Natural killer cell treated with Interleukin-12 subunit alpha and Interleukin-12 subunit beta and Interleukin-15 and Interleukin-18, amount 100 ng/mL, for 72 hours (primary cell): ENCODE data around the gene CNIH3. TPM values are rescaled to one million over a fixed set of nuclear protein-coding genes. Genes with fewer than 3 reads are reported as not detected.

Experiments used
- ATAC-seq, 2 donors: fragments of 150-1000 bp; cut with Tn5 transposase in 1 of 2; sonication (Bioruptor Pico), chemical (Tn5 transposase) in 1 of 2; 2 replicates each; pipeline ENCODE4 v1.10.0; 2021
- DNase-seq: peaks from one replicate; pipeline ENCODE4 v3.0.0; 2022; ENCODE audit warnings: low spot score
- H3K27ac Mint-ChIP-seq, 2 donors: 1 replicate in 1 of 2; 2 replicates in 1 of 2; pipeline ENCODE4 v1.8.0; 2022; ENCODE audit warnings: mixed read lengths in 2 of 2, mild to moderate bottlenecking in 1 of 2, moderate library complexity in 1 of 2
- H3K27me3 Mint-ChIP-seq, 2 donors: 1 replicate in 1 of 2; 2 replicates in 1 of 2; pipeline ENCODE4 v1.8.0; 2022; ENCODE audit warnings: mixed read lengths in 2 of 2
- H3K36me3 Mint-ChIP-seq: one replicate; pipeline ENCODE4 v1.8.0; 2022; ENCODE audit warnings: mixed read lengths
- H3K4me1 Mint-ChIP-seq, 2 donors: 1 replicate in 1 of 2; 2 replicates in 1 of 2; pipeline ENCODE4 v1.8.0; 2022; ENCODE audit warnings: low read depth in 2 of 2, mixed read lengths in 2 of 2, mild to moderate bottlenecking in 1 of 2
- H3K4me3 Mint-ChIP-seq: one replicate; pipeline ENCODE4 v1.8.0; 2022; ENCODE audit warnings: mixed read lengths
- H3K9me3 Mint-ChIP-seq: 2 replicates; pipeline ENCODE4 v1.8.0; 2022; ENCODE audit warnings: mixed read lengths
- total RNA-seq, 2 donors: library from RNA; stranded (reverse); gene quantifications; one replicate each; pipeline ENCODE4 v1.2.3, GENCODE V29; 2022

Gene CNIH3
- total RNA-seq, 2 donors from 2014 or later = 1.5 TPM

GRCh38 chr1:224621813-224622682, 5.9 kb downstream of the CNIH3 start:
- ATAC-seq (no peak), DNase-seq (no peak)
- H3K27me3 Mint-ChIP-seq = peaks cover 36 to 47% of the 10 kb centered on the region in 2 donors
- H3K27ac Mint-ChIP-seq = no peak overlapping the region
- peaks cover 15% of the 10 kb centered on the region for H3K36me3 Mint-ChIP-seq
- H3K4me3 Mint-ChIP-seq = no peak overlapping the region
- H3K4me1 Mint-ChIP-seq = peaks cover 29 to 37% of the 10 kb centered on the region in 2 donors
- peaks cover 3% of the 10 kb centered on the region for H3K9me3 Mint-ChIP-seq

GRCh38 chr1:224622831-224623230, 6.7 kb downstream of the CNIH3 start:
- H3K27ac Mint-ChIP-seq = peak overlapping the region; percentile 81 to 83
- no peak for DNase-seq
- peaks cover 30 to 39% of the 10 kb centered on the region in 2 donors for H3K27me3 Mint-ChIP-seq
- H3K4me1 Mint-ChIP-seq = peaks cover 23 to 32% of the 10 kb centered on the region in 2 donors
- peaks cover 15% of the 10 kb centered on the region for H3K36me3 Mint-ChIP-seq
- no peak for ATAC-seq
- H3K4me3 Mint-ChIP-seq = no peak overlapping the region
- peaks cover 3% of the 10 kb centered on the region for H3K9me3 Mint-ChIP-seq

GRCh38 chr1:224623310-224623714, 7.2 kb downstream of the CNIH3 start:
- no peak for DNase-seq
- peak overlapping the region; percentile 81 to 83 for H3K27ac Mint-ChIP-seq
- peak overlapping the region; percentile 80 for H3K4me3 Mint-ChIP-seq

DNA sequence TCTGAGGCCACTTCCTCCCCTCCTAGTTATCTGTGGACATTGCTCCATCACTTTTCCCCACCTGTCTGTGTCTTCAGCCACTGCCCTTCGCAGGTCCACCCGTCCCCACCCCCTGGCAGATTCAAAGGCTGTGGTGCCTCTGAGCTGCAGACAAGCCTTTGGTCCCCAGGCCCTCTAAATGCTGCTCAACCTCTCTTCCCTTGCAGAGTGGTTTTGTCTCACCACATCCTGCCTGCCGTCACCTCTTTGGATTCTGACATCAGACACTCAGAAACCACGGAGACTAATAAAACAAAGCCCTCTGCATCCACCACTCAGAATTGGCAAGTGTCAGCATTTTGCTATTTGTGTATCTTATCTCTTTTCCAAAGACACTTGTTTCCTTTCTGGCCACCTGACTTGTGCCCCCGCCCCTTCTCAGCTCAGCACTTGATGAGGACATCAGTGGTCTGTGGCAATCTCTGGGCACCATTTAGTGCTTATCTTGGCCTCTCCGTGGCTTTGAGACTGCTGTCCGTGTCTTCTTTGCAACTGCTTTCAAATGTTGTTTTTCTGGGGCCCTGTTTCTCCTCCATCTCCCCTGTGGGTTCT, 7.7 kb downstream of the CNIH3 start:
- Mint-ChIP-seq H3K36me3 (peaks cover 15% of the 10 kb centered on the region), H3K9me3 (peaks cover 3% of the 10 kb centered on the region), H3K27ac (peak overlapping the region; percentile 81 to 83), H3K27me3 (peaks cover 21 to 29% of the 10 kb centered on the region in 2 donors), H3K4me1 (peaks cover 21 to 23% of the 10 kb centered on the region in 2 donors), H3K4me3 (peak overlapping the region; percentile 80)
- DNase-seq = peak; percentile 79
- ATAC-seq = peak; percentile 92 to 94

More at GRCh38 chr1:224623310-224623714, 7.2 kb downstream of the CNIH3 start:
- H3K36me3 Mint-ChIP-seq = peaks cover 15% of the 10 kb centered on the region
- ATAC-seq = peak; percentile 36 to 56
- peaks cover 27 to 34% of the 10 kb centered on the region in 2 donors for H3K27me3 Mint-ChIP-seq
- peaks cover 3% of the 10 kb centered on the region for H3K9me3 Mint-ChIP-seq
- H3K4me1 Mint-ChIP-seq = peaks cover 21 to 28% of the 10 kb centered on the region in 2 donors

GRCh38 chr1:224624432-224624831, 8.3 kb downstream of the CNIH3 start:
- Mint-ChIP-seq H3K27me3 (peaks cover 16 to 23% of the 10 kb centered on the region in 2 donors), H3K4me3 (peak overlapping the region; percentile 80), H3K9me3 (peaks cover 3% of the 10 kb centered on the region), H3K4me1 (peaks cover 21 to 23% of the 10 kb centered on the region in 2 donors), H3K36me3 (peaks cover 15% of the 10 kb centered on the region), H3K27ac (peak overlapping the region; percentile 81 to 83)
- DNase-seq (no peak), ATAC-seq (no peak)

GRCh38 chr1:224626042-224626441, 9.9 kb downstream of the CNIH3 start:
- no peak for DNase-seq
- no peak for ATAC-seq
- peaks cover 21 to 23% of the 10 kb centered on the region in 2 donors for H3K4me1 Mint-ChIP-seq
- no peak overlapping the region for H3K4me3 Mint-ChIP-seq
- peaks cover 15% of the 10 kb centered on the region for H3K36me3 Mint-ChIP-seq
- no peak overlapping the region for H3K27ac Mint-ChIP-seq
- peaks cover 3% of the 10 kb centered on the region for H3K9me3 Mint-ChIP-seq
- peaks cover 13 to 17% of the 10 kb centered on the region in 2 donors for H3K27me3 Mint-ChIP-seq

DNA sequence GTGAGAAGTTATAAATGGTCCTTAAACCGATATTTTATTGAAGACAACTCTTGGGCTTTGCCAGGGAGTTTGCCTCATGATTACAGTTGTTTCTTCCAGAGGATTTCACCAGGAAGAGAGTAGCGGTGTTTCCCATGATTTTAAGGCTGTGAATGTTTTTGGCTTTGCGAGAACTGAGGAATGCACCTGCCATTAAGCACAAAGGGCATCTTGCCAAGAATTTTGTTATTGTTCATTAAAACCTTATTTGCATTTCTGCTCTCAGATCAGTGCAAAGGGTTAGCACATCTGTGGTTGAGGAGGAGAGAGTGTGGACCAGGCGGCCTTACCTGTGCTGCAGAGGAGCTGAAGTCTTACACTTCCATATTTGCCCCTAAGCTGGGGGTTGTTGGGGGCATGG, 13.8 kb downstream of the CNIH3 start:
- no peak for DNase-seq
- Mint-ChIP-seq H3K27ac (no peak overlapping the region), H3K36me3 (no peaks in the 10 kb centered on the region), H3K4me3 (no peak overlapping the region), H3K27me3 (peaks cover 7% of the 10 kb centered on the region in 2 donors), H3K9me3 (no peaks in the 10 kb centered on the region), H3K4me1 (peaks cover 0 to under 1% of the 10 kb centered on the region in 2 donors)
- no peak for ATAC-seq

GRCh38 chr1:224631462-224632115, 15.5 kb downstream of the CNIH3 start:
- no peaks in the 10 kb centered on the region for H3K36me3 Mint-ChIP-seq
- peaks cover 7% of the 10 kb centered on the region in 2 donors for H3K27me3 Mint-ChIP-seq
- peak overlapping the region in 1 of 2 donors; percentile 21 for H3K27ac Mint-ChIP-seq
- DNase-seq (no peak), ATAC-seq (no peak)
- H3K4me1 Mint-ChIP-seq = no peaks in the 10 kb centered on the region
- H3K4me3 Mint-ChIP-seq = no peak overlapping the region
- no peaks in the 10 kb centered on the region for H3K9me3 Mint-ChIP-seq

- no peak for DNase-seq
- Mint-ChIP-seq H3K27ac (no peak overlapping the region), H3K9me3 (no peaks in the 10 kb centered on the region), H3K27me3 (peaks cover 7% of the 10 kb centered on the region in 2 donors), H3K4me1 (peaks cover 2 to 3% of the 10 kb centered on the region in 2 donors), H3K36me3 (no peaks in the 10 kb centered on the region), H3K4me3 (no peak overlapping the region)
- ATAC-seq = no peak
These were observed 16.3 kb downstream of the CNIH3 start for GRCh38 chr1:224632381-224632871.

- Mint-ChIP-seq H3K27ac (no peak overlapping the region), H3K36me3 (no peaks in the 10 kb centered on the region)
These were observed 16.8 kb downstream of the CNIH3 start for GRCh38 chr1:224632921-224633321.

DNA sequence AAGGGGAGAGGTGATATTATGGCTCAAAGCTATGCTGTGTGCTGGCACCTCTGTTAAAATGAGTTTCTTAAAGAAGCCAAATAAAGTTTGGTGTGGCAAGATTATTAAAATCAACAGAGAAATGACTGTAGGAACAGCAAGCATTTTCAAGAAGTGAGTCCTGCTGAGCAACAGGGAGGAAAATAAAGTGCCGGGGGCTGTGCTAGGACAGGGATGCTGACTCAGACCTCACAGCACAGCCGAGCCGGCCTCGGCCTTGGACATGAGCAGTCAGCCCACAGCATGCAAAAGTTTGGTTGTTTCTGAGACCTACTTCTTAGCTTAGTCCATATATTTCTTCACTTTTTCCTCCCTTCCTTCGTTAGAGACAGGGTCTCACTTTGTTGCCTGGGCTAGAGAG, 19.2 kb downstream of the CNIH3 start:
- H3K36me3 Mint-ChIP-seq = no peaks in the 10 kb centered on the region

More at GRCh38 chr1:224632921-224633321, 16.8 kb downstream of the CNIH3 start:
- Mint-ChIP-seq H3K4me1 (peaks cover 7 to 8% of the 10 kb centered on the region in 2 donors), H3K4me3 (no peak overlapping the region), H3K27me3 (peaks cover 7% of the 10 kb centered on the region in 2 donors), H3K9me3 (no peaks in the 10 kb centered on the region)
- ATAC-seq (no peak), DNase-seq (no peak)

DNA sequence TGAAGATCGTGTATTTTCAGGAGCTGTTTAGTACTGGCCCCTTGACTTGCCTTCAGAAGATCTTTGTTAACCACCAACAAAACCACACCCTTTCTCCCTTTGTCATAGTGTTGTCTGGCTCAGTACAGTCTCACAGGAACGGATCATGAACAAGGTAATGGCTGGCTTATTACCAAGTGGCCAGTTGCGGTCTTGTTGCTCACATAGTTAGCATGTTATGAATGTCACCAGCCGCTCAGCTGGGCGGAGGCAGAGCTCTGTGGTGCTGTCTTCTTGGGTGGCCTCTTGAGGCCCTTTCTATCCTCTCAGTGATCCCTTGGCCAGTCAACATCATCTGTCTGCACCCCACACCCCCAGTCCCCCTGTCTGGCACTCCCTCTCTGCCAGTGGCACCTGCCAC, 21.4 kb downstream of the CNIH3 start:
- DNase-seq (no peak), ATAC-seq (peak in 1 of 2 donors; percentile 49)
- Mint-ChIP-seq H3K27ac (no peak overlapping the region), H3K4me1 (peaks cover 8 to 9% of the 10 kb centered on the region in 2 donors), H3K4me3 (no peak overlapping the region), H3K36me3 (no peaks in the 10 kb centered on the region), H3K9me3 (no peaks in the 10 kb centered on the region), H3K27me3 (peaks cover 2 to 17% of the 10 kb centered on the region in 2 donors)

More for the DNA sequence above, 19.2 kb downstream of the CNIH3 start:
- H3K4me1 Mint-ChIP-seq = peaks cover 8 to 9% of the 10 kb centered on the region in 2 donors
- H3K27ac Mint-ChIP-seq = no peak overlapping the region
- no peak for DNase-seq
- no peak overlapping the region for H3K4me3 Mint-ChIP-seq
- H3K9me3 Mint-ChIP-seq = no peaks in the 10 kb centered on the region
- no peak for ATAC-seq
- H3K27me3 Mint-ChIP-seq = peaks cover 7 to 11% of the 10 kb centered on the region in 2 donors

GRCh38 chr1:224637936-224638335, 21.8 kb downstream of the CNIH3 start:
- Mint-ChIP-seq H3K36me3 (no peaks in the 10 kb centered on the region), H3K4me1 (peaks cover 8 to 9% of the 10 kb centered on the region in 2 donors), H3K4me3 (no peak overlapping the region), H3K27me3 (peaks cover 2 to 17% of the 10 kb centered on the region in 2 donors), H3K9me3 (no peaks in the 10 kb centered on the region), H3K27ac (no peak overlapping the region)
- ATAC-seq (no peak), DNase-seq (no peak)
